WTC11 (cell line): ENCODE measurements around the gene USP34. TPM values are rescaled to one million over a fixed set of nuclear protein-coding genes. Genes with fewer than 3 reads are reported as not detected.

Source experiments
- ATAC-seq: fragments of 200-7000 bp; cut with Tn5 transposase; 2 replicates; pipeline ENCODE4 v1.10.0; 2021; ENCODE audit warnings: mild to moderate bottlenecking, moderate library complexity
- CTCF ChIA-PET: fragments of 300-600 bp; sonication (Branson Sonifier 250); formaldehyde crosslinking; loops from one replicate; lab custom pipeline; 2021; ENCODE audit warnings: antibody characterized with exemption; lab: Charles Lee
- POLR2A ChIA-PET: fragments of 350-600 bp; sonication (Branson Sonifier 250); formaldehyde crosslinking; loops from one replicate; lab custom pipeline; 2021; ENCODE audit warnings: antibody characterized with exemption; lab: Charles Lee
- DNase-seq: peaks from one replicate; pipeline ENCODE4 v3.0.0; 2021; ENCODE audit warnings: low spot score
- H3K27ac Mint-ChIP-seq: 2 replicates; pipeline ENCODE4 v1.8.0; 2021; ENCODE audit warnings: mixed read lengths
- H3K27me3 Mint-ChIP-seq: 2 replicates; pipeline ENCODE4 v1.8.0; 2021; ENCODE audit warnings: low read depth, mild to moderate bottlenecking, moderate library complexity, mixed read lengths
- H3K36me3 Mint-ChIP-seq: 2 replicates; pipeline ENCODE4 v1.8.0; 2021; ENCODE audit warnings: mixed read lengths
- H3K4me1 Mint-ChIP-seq: 2 replicates; pipeline ENCODE4 v1.8.0; 2022; ENCODE audit warnings: mixed read lengths
- H3K4me3 Mint-ChIP-seq: 2 replicates; pipeline ENCODE4 v1.8.0; 2021; ENCODE audit warnings: mild to moderate bottlenecking, moderate library complexity, mixed read lengths
- H3K9me3 Mint-ChIP-seq: 2 replicates; pipeline ENCODE4 v1.8.0; 2021; ENCODE audit warnings: mixed read lengths
- AFF4 ChIP-seq: sonication (generic); formaldehyde crosslinking; IDR thresholded peaks from 2 replicates; pipeline ENCODE4 v1.8.1; 2023; ENCODE audit warnings: mild to moderate bottlenecking, missing genetic modification reagents, borderline replicate concordance
- ATF3 ChIP-seq: sonication (generic); formaldehyde crosslinking; conservative IDR thresholded peaks from 2 replicates; pipeline ENCODE4 v1.8.1; 2022; ENCODE audit warnings: mild to moderate bottlenecking, missing genetic modification reagents
- CREB1 ChIP-seq: sonication (generic); formaldehyde crosslinking; IDR thresholded peaks from 2 replicates; pipeline ENCODE4 v1.8.0; 2023; ENCODE audit warnings: mild to moderate bottlenecking, missing genetic modification reagents
- E2F1 ChIP-seq: sonication (generic); formaldehyde crosslinking; IDR thresholded peaks from 2 replicates; pipeline ENCODE4 v1.8.0; 2022; ENCODE audit warnings: mild to moderate bottlenecking, missing genetic modification reagents
- EMX1 ChIP-seq: fragments of 250-450 bp; sonication (Bioruptor Pico); IDR thresholded peaks from 2 replicates; pipeline ENCODE4 v1.8.0; 2021; ENCODE audit warnings: mild to moderate bottlenecking
- ERG ChIP-seq: fragments of 250-450 bp; sonication (Bioruptor Pico); IDR thresholded peaks from 2 replicates; pipeline ENCODE4 v1.8.0; 2021; ENCODE audit warnings: mild to moderate bottlenecking
- FOXP4 ChIP-seq: sonication (generic); formaldehyde crosslinking; IDR thresholded peaks from 2 replicates; pipeline ENCODE4 v1.8.0; 2022; ENCODE audit warnings: mild to moderate bottlenecking, missing genetic modification reagents
- IRF2 ChIP-seq: sonication (generic); formaldehyde crosslinking; IDR thresholded peaks from 2 replicates; pipeline ENCODE4 v1.8.0; 2022; ENCODE audit warnings: low read depth, missing genetic modification reagents, borderline replicate concordance
- MLX ChIP-seq: sonication (generic); formaldehyde crosslinking; IDR thresholded peaks from 2 replicates; pipeline ENCODE4 v1.8.1; 2023; ENCODE audit warnings: mild to moderate bottlenecking, missing genetic modification reagents, moderate library complexity
- MXD4 ChIP-seq: fragments of 250-450 bp; sonication (Bioruptor Pico); IDR thresholded peaks from 2 replicates; pipeline ENCODE4 v1.8.0; 2021; ENCODE audit warnings: mild to moderate bottlenecking, moderate library complexity, borderline replicate concordance
- RORB ChIP-seq: fragments of 250-450 bp; sonication (Bioruptor Pico); IDR thresholded peaks from 2 replicates; pipeline ENCODE4 v1.9.0; 2021; ENCODE audit warnings: mild to moderate bottlenecking
- SOX15 ChIP-seq: fragments of 250-450 bp; sonication (Bioruptor Pico); IDR thresholded peaks from 2 replicates; pipeline ENCODE4 v1.9.0; 2021; ENCODE audit warnings: mild to moderate bottlenecking
- TCF7 ChIP-seq: sonication (generic); formaldehyde crosslinking; IDR thresholded peaks from 2 replicates; pipeline ENCODE4 v1.8.0; 2022; ENCODE audit warnings: mild to moderate bottlenecking, low read depth, missing genetic modification reagents, moderate library complexity
- USF2 ChIP-seq: sonication (generic); formaldehyde crosslinking; IDR thresholded peaks from 2 replicates; pipeline ENCODE4 v1.8.1; 2023; ENCODE audit warnings: mild to moderate bottlenecking, missing genetic modification reagents, moderate library complexity
- ZBTB21 ChIP-seq: sonication (generic); formaldehyde crosslinking; IDR thresholded peaks from 2 replicates; pipeline ENCODE4 v1.8.1; 2023; ENCODE audit warnings: mild to moderate bottlenecking, missing genetic modification reagents, borderline replicate concordance
- ZNF219 ChIP-seq: sonication (generic); formaldehyde crosslinking; IDR thresholded peaks from 2 replicates; pipeline ENCODE4 v1.8.0; 2023; ENCODE audit warnings: missing genetic modification reagents, mild to moderate bottlenecking, borderline replicate concordance
- ZNF263 ChIP-seq: sonication (generic); formaldehyde crosslinking; IDR thresholded peaks from 2 replicates; pipeline ENCODE4 v1.8.1; 2022; ENCODE audit warnings: low read depth, mild to moderate bottlenecking, moderate library complexity, missing genetic modification reagents
- ZNF532 ChIP-seq: fragments of 250-450 bp; sonication (Bioruptor Pico); IDR thresholded peaks from 2 replicates; pipeline ENCODE4 v1.9.0; 2021; ENCODE audit warnings: mild to moderate bottlenecking, borderline replicate concordance
- total RNA-seq: library from RNA; stranded (reverse); gene quantifications from 3 replicates; pipeline ENCODE4 v1.2.3, GENCODE V29; 2021

USP34 gene
- total RNA-seq, 1 experiment from 2014 or later, result 92.3 TPM

GRCh38 chr2:61157371-61158003, 313.4 kb downstream of the USP34 start (continued):
- no peak for TF ChIP-seq RORB (CRISPR knock-in tag)
- no peak for TF ChIP-seq MXD4 (CRISPR knock-in tag)
- TF ChIP-seq ZNF219 (CRISPR knock-in tag), result no peak

GRCh38 chr2:61151436-61151835, 319.5 kb downstream of the USP34 start:
- H3K27me3 Mint-ChIP-seq, result no peaks in the 10 kb centered on the region
- no peak overlapping the region for H3K27ac Mint-ChIP-seq
- CTCF ChIA-PET, result no interaction called here
- H3K36me3 Mint-ChIP-seq, result peaks cover 4% of the 10 kb centered on the region
- no peaks in the 10 kb centered on the region for H3K9me3 Mint-ChIP-seq
- POLR2A ChIA-PET, result no interaction called here
- DNase-seq (no peak), ATAC-seq (no peak)
- no peak overlapping the region for H3K4me3 Mint-ChIP-seq
- TF ChIP-seq ZBTB21 (CRISPR knock-in tag), result no peak
- H3K4me1 Mint-ChIP-seq, result no peaks in the 10 kb centered on the region

GRCh38 chr2:61149074-61149473, 321.8 kb downstream of the USP34 start:
- no peak for ATAC-seq
- Mint-ChIP-seq H3K4me1 (no peaks in the 10 kb centered on the region), H3K36me3 (peaks cover 7% of the 10 kb centered on the region), H3K27ac (no peak overlapping the region), H3K9me3 (no peaks in the 10 kb centered on the region), H3K27me3 (no peaks in the 10 kb centered on the region), H3K4me3 (no peak overlapping the region)
- CTCF ChIA-PET, result no interaction called here
- POLR2A ChIA-PET, result no interaction called here
- no peak for DNase-seq
- TF ChIP-seq SOX15 (CRISPR knock-in tag), result no peak
- no peak for TF ChIP-seq AFF4 (CRISPR knock-in tag)
- no peak for TF ChIP-seq TCF7 (CRISPR knock-in tag)
- no peak for TF ChIP-seq IRF2 (CRISPR knock-in tag)
- TF ChIP-seq USF2, result no peak
- TF ChIP-seq FOXP4 (CRISPR knock-in tag), result no peak
- TF ChIP-seq ZNF532, result no peak
- TF ChIP-seq MLX (CRISPR knock-in tag), result no peak
- no peak for TF ChIP-seq CREB1 (CRISPR knock-in tag)
- no peak for TF ChIP-seq ATF3 (CRISPR knock-in tag)
- TF ChIP-seq EMX1 (CRISPR knock-in tag), result no peak
- no peak for TF ChIP-seq ERG (CRISPR knock-in tag)
- no peak for TF ChIP-seq E2F1 (CRISPR knock-in tag)
- TF ChIP-seq ZNF263 (CRISPR knock-in tag), result no peak
